Measurements from ENCODE around the gene KIF3C. TPM values are rescaled to one million over a fixed set of nuclear protein-coding genes. Genes with fewer than 3 reads are reported as not detected.
"Not testable (repeated sequence)": the region's sequence is repeated elsewhere in the genome, so short reads cannot be mapped to it uniquely, and the experiment has no call there.

The KIF3C gene
- 1.7 TPM for total RNA-seq

DNA sequence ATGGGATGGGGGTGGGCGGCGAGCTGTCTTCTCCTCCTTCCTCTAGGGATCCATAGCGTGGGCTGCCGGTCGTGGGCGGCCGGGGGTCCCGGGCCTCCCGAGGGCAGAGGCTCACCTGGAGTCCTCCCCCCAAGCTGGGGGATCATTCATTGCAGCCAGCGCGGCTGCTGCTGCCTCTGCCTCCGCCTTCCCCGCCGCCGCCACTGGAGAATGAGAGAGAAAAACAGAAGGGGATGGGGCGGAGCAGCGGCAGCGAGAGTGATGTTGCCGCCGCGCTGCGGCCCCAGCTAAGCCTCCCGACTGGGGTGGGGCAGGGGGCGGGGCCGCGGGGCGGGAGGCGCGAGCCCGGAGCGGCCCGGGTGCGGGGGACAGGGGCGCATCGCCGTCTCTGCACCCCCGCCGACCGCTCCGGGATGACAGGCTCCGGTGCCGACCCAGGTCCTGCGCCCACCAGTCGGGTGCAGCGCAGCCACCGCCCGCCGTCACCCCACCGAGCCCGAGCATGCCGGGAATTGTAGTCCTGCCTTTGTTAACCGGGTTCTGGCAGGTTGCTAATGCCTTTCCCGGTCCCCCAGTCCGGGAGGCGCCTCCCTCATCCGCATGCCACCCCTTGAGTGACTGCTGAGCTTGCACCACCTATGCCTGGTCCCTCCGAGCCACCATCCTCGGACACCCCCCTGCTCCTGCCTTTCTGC is at the start of gene KIF3C:
KIF3C (minus strand) TSS at position 225 of the 695 bp plus-strand sequence. CDS start 580 bp downstream, outside the sequence.
- no peaks in the 10 kb centered on the region for H3K9me3 ChIP-seq (ENCODE audit: low read depth, low read length)
- H3K27me3 ChIP-seq (ENCODE audit: insufficient read depth, low read length), result no peaks in the 10 kb centered on the region
- H3K4me1 ChIP-seq (ENCODE audit: insufficient read depth, low read length), result peaks cover 15% of the 10 kb centered on the region
- H3K4me3 ChIP-seq (ENCODE audit: low read length), result peak within 1 kb of the TSS; percentile 50

DNA sequence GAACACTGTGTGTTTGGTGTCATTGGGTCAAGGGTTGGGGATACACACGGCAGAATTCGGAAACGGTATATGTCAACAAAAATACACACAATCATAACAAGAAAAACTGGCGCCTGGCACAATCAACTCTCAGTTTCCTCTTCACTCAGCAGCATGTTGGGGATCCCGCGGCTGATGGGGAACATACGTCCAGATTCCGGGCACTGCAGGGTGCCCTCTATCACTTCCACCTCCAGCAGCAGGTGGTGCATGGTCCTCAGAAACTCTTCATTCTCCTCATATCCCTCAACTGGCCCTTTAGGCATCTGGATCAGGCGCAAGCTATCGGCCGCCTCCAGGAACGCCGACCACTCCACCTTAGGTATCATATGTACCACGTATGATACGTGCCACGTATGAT is 45.8 kb upstream of the KIF3C start:
- H3K9me3 ChIP-seq (ENCODE audit: low read depth, low read length); H3K4me1 ChIP-seq (ENCODE audit: insufficient read depth, low read length); H3K27me3 ChIP-seq (ENCODE audit: insufficient read depth, low read length); H3K4me3 ChIP-seq (ENCODE audit: low read length): not testable (repeated sequence)

DNA sequence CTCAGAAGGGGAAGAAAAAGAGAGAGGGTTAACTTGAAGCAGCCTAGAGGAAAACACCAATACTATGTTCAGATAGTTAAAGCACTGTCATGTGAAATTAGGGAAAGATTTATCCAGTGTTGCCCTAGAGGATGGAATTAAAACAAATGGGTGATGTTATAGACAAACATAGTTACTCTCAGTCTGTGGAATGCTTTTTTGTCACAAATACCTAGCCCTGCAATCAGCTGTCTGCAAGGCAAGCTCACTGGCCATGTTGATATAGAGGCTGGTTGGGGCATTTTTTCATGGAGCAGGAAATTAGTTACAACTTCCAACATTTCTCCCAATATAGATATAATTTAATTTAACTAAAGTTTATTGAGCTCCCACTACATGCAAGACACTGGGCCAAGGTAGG is 43.2 kb upstream of the KIF3C start:
- Histone ChIP-seq H3K4me1 (ENCODE audit: insufficient read depth, low read length) (no peaks in the 10 kb centered on the region), H3K4me3 (ENCODE audit: low read length) (no peak overlapping the region), H3K9me3 (ENCODE audit: low read depth, low read length) (no peaks in the 10 kb centered on the region), H3K27me3 (ENCODE audit: insufficient read depth, low read length) (no peaks in the 10 kb centered on the region)

DNA sequence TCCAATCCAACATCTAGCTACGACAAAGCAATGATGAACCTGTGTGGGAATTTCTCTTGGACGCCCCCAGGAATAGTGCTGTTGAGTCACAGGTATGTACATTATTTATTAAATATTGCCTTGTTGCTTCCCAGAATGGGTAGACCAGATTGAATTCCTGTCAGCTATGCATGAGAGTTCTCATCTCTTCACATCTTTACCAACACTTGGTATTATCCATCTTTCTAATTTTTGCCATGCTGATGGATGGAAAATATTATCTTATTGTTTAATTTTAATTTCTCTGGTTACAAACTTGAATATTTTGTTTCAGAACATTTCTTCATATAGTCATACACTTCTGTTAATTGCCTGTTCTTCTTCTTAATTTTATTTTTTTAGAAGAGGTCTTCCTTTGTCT is 42.0 kb upstream of the KIF3C start:
- Histone ChIP-seq H3K27me3 (ENCODE audit: insufficient read depth, low read length) (no peaks in the 10 kb centered on the region), H3K4me3 (ENCODE audit: low read length) (no peak overlapping the region), H3K4me1 (ENCODE audit: insufficient read depth, low read length) (no peaks in the 10 kb centered on the region), H3K9me3 (ENCODE audit: low read depth, low read length) (no peaks in the 10 kb centered on the region)

DNA sequence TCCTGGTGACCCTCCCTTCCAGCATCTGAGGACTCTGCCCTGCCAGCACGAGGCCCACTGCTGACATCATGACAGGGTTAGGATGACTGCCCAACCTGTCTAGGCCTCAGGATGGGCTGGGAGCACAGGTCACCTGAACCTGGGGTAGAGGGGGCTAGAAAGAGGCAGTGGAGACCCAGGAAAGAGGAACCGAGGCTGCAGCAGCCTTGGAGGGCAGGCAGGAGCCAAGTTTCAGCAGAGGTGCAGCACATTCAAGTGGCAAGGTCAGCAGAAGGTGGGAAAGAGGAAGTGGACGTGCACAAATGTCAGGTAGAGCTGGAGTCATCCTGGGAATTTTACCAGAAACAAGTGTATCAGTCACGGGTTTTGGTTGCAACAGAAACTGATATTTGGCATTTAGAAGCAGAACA is 37.9 kb upstream of the KIF3C start:
- Histone ChIP-seq H3K4me3 (ENCODE audit: low read length) (no peak overlapping the region), H3K27me3 (ENCODE audit: insufficient read depth, low read length) (no peaks in the 10 kb centered on the region)

DNA sequence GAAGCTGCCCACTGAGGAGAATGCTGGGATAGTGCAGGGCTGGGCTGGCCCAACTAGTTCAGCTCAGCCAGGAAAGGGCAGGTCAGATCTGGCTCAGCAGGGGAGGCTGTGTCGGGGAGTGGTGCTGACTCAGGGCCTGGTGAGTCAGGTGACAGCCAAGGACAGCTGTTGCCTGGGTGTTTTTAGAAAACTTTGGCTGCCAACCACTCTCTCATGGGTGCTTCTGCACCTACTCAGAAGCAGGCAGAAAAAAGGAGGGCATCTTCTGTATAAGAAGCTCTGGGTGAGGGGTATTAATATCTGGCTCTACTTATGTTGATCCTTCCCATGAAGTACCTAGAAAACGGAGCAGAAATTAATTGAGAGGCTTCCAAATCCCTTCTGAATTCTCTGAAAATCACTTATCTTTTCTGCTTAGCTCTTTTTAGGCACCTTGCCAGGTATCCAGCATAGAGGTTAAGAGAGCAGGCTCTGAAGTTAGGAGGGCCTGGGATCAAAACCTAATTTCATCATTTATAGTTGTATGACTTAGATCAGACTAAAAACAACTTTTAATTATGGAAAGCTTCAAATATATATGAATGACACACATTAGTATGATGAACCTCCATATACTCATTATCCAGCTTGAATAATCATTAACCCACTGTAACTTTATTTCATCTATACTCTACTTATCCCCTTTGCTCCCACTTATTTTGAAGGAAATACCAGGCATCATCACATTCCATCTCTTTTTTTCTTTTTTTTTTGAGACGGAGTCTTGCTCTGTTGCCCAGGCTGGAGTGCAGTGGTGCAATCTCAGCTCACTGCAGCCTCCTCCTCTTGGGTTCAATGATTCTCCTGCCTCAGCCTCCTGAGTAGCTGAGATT is 36.1 kb upstream of the KIF3C start:
- Histone ChIP-seq H3K9me3 (ENCODE audit: low read depth, low read length) (no peaks in the 10 kb centered on the region), H3K27me3 (ENCODE audit: insufficient read depth, low read length) (no peaks in the 10 kb centered on the region), H3K4me1 (ENCODE audit: insufficient read depth, low read length) (peaks cover 32% of the 10 kb centered on the region), H3K4me3 (ENCODE audit: low read length) (no peak overlapping the region)

More for the DNA sequence above, 37.9 kb upstream of the KIF3C start:
- peaks cover 32% of the 10 kb centered on the region for H3K4me1 ChIP-seq (ENCODE audit: insufficient read depth, low read length)
- no peaks in the 10 kb centered on the region for H3K9me3 ChIP-seq (ENCODE audit: low read depth, low read length)

DNA sequence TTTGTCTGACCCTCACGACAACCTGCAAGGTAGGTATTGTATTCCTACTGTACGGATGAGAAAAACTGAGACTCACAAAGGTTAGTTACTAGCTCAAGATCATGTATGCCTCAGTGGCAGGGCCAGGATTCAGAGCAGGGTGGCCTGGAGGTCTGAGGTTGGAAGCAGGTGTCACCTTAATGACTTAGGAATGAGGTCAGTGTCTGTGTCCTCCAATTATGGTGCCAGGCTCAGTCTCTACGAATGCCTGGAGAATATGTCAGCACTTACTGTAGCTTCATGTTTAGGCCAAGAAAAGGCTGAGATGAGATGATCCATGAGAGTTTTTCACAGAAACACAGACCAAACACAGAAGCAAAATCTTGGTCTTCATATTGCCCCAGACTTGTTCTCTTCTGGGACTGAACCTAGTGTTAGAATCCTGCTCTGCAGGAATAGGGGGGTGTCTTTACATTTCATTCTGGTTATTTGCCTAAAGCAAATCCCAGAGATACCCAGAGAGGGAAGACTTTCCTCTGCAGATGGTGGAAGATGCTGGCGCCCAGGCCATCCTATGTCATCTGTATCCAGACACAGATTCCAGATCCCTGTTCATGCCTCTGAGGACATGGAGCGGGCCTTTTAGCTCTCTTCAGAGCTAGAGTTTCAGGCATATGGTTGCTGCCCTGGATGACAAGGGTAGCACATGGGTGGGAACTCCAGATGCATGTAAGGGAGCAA is 35.3 kb upstream of the KIF3C start:
- Histone ChIP-seq H3K27me3 (ENCODE audit: insufficient read depth, low read length) (no peaks in the 10 kb centered on the region), H3K4me3 (ENCODE audit: low read length) (no peak overlapping the region), H3K4me1 (ENCODE audit: insufficient read depth, low read length) (peaks cover 34% of the 10 kb centered on the region), H3K9me3 (ENCODE audit: low read depth, low read length) (no peaks in the 10 kb centered on the region)

DNA sequence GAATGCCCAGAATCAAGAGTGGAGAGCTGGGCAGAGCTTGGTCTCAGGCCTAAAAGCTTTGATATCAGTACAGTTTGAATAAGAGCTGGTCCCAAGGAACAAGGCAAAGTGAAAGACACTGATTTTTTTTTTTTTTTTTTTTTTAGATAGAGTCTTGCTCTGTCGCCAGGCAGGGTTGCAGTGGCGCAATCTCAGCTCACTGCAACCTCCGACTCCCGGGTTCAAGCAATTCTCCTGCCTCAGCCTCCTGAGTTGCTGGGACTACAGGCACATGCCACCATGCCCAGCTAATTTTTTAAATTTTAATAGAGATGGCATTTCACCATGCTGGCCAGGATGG is 34.4 kb upstream of the KIF3C start:
- peaks cover 43% of the 10 kb centered on the region for H3K4me1 ChIP-seq (ENCODE audit: insufficient read depth, low read length)
- not testable (repeated sequence) for H3K9me3 ChIP-seq (ENCODE audit: low read depth, low read length); H3K4me3 ChIP-seq (ENCODE audit: low read length); H3K27me3 ChIP-seq (ENCODE audit: insufficient read depth, low read length)

DNA sequence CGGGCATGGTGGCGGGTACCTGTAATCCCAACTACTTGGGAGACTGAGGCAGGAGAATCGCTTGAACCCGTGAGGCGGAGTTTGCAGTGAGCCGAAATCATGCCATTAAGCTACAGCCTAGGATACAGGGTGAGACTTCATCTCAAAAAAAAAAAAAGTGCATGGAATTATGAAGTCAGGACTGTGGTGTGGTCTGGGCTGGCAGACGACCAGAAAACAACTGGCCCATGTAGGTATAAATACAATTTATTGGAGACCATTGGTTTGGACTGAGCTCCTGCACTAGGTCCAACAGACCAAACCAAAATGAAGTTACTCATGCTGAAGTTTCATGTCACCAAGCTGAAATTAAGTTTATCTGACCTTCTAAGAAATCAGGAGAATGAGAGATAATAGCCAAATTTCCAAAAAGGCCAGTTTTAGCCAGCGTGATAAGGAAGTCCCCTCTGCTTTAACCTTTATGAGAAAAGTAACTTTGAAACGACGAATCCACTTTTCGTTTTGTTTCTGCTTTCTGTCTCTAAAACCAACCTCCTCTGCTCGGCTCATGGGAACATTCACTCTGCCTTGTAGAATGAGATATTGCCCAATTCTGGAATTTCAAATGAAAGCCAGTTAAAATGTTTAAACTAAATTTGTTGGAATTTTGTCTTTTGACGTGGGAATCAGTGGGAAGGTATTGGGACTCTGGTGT is 33.9 kb upstream of the KIF3C start:
- Histone ChIP-seq H3K4me3 (ENCODE audit: low read length) (no peak overlapping the region), H3K27me3 (ENCODE audit: insufficient read depth, low read length) (no peaks in the 10 kb centered on the region), H3K9me3 (ENCODE audit: low read depth, low read length) (no peaks in the 10 kb centered on the region), H3K4me1 (ENCODE audit: insufficient read depth, low read length) (peaks cover 49% of the 10 kb centered on the region)

DNA sequence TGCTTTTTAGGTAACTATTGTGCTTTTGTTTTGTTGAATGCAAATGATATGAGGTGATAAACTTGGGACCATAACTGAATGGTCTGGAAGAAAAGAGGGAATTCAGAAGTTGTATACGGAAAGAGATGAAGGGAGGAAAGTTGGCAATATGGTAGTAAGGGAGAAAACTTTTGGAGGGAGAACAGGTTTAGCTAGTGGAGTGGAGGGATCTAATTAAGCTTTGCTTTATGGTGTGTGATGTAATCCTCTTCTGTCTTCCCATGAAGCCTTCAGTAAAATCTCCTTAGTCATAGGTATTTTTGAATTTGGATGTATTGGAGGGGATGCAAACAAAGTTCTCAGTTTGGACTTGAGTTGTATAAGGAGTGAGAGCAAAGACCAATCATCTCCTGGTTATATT is 31.4 kb upstream of the KIF3C start:
- H3K4me1 ChIP-seq (ENCODE audit: insufficient read depth, low read length), result peaks cover 69% of the 10 kb centered on the region
- no peaks in the 10 kb centered on the region for H3K27me3 ChIP-seq (ENCODE audit: insufficient read depth, low read length)

DNA sequence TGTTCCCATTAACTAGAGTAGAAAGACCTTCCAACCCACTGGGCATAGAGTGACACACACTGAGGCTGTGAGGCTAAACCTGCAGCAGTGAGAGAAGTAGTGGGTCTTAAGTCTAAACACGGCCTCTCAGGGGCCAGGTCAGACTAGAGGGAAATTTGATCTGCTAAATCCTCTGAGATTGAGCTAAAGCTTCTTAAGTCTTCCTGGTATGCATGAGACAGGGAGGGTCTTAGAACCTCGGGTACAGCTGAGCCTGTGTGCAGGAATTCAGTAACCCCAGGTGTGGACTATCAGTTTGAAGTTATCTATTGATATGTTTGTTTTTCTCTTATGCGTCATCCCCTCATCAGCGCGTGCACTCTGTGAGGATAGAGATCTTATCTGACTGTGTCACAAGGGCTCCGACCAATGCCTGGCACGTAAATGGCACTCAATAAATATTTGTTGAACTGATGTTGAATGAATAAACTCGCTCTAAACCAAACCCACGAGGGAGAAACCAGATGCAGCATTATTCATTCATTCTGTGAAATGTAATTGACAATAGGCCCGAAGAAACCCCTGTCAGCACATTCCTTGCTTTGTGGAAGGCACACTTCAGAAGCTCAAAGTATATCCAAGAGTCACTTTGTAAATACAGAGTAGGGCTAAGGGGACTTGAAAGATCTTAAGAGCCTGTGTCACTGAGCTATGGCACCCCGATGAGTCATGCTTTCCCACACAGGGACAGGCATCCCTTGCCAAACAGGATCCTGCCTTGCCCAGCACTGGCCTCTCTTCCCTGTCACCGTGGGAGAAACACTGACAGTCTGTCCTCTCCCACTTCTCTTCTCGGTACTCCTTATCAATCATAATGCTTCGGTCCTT is 29.9 kb upstream of the KIF3C start:
- H3K9me3 ChIP-seq (ENCODE audit: low read depth, low read length), result no peaks in the 10 kb centered on the region
- no peak overlapping the region for H3K4me3 ChIP-seq (ENCODE audit: low read length)
- H3K4me1 ChIP-seq (ENCODE audit: insufficient read depth, low read length), result peaks cover 70% of the 10 kb centered on the region
- H3K27me3 ChIP-seq (ENCODE audit: insufficient read depth, low read length), result no peaks in the 10 kb centered on the region

More for the DNA sequence above, 31.4 kb upstream of the KIF3C start:
- H3K9me3 ChIP-seq (ENCODE audit: low read depth, low read length), result no peaks in the 10 kb centered on the region
- H3K4me3 ChIP-seq (ENCODE audit: low read length), result no peak overlapping the region

DNA sequence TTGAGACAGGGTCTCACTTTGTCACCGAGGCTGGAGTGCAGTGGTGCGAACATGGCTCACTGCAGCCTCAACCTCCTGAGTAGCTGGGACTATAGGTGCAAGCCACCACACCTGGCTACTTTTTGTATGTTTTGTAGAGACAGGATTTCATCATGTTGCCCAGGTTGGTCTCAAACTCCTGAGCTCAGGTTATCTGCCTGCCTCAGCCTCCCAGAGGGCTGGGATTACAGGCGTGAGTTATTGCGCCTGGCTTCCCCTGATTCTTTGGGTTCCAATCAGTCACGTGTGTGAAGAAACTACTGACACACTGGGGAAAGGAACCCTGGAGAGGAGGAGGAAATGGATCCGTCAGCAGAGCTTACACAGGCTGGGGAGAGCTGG is 29.3 kb upstream of the KIF3C start:
- H3K4me1 ChIP-seq (ENCODE audit: insufficient read depth, low read length), result peaks cover 70% of the 10 kb centered on the region
- no peaks in the 10 kb centered on the region for H3K27me3 ChIP-seq (ENCODE audit: insufficient read depth, low read length)
- H3K4me3 ChIP-seq (ENCODE audit: low read length), result no peak overlapping the region
- H3K9me3 ChIP-seq (ENCODE audit: low read depth, low read length), result no peaks in the 10 kb centered on the region

DNA sequence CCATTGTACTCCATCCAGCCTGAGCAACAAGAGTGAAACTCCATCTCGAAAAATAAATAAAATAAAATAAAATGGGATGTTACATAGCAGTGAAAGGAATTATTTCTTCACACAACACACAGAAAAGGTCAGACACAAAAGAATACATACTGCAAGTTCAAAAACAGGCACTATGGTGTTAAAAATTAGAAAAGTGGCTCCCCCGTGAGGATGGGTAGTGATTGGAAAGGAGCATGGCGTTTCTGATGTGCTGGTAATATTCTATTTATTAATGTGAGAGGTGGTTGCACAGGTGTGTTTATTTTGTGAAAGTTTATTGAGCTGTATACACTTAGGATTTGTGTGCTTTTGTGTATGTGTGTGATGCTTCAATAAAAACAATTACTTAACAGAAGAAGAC is 28.6 kb upstream of the KIF3C start:
- Histone ChIP-seq H3K27me3 (ENCODE audit: insufficient read depth, low read length) (no peaks in the 10 kb centered on the region), H3K9me3 (ENCODE audit: low read depth, low read length) (no peaks in the 10 kb centered on the region), H3K4me3 (ENCODE audit: low read length) (no peak overlapping the region), H3K4me1 (ENCODE audit: insufficient read depth, low read length) (peaks cover 66% of the 10 kb centered on the region)

DNA sequence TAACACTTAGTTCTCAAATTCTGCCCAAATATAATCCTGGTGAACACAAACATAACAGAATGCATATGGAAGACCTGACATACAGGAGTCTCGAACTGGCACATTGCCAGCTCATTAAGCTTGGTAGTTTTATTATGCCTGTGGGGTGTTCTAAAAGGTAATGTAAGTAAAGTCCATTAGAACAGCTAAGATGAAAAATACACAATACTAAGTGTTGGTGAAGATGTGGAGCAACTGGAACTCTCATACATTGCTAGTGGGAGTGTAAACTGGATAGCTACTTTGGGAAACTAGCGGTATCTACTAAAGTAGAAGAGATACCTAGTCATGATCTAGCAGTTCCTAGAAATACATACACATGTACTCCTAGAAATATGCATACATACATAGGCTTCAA is 27.3 kb upstream of the KIF3C start:
- Histone ChIP-seq H3K4me3 (ENCODE audit: low read length) (no peak overlapping the region), H3K4me1 (ENCODE audit: insufficient read depth, low read length) (peaks cover 68% of the 10 kb centered on the region), H3K9me3 (ENCODE audit: low read depth, low read length) (no peaks in the 10 kb centered on the region), H3K27me3 (ENCODE audit: insufficient read depth, low read length) (no peaks in the 10 kb centered on the region)

Measured in mononuclear cell (primary cell).